ENCODE results near the gene TMA16.

TMA16 gene

GRCh38 chr4:163563592-163563991, 69.1 kb downstream of the TMA16 start:
- in situ Hi-C loops (cut with MboI; ENCODE audit: low pct_unique_long_range_greater_than_20kb, low sequenced_read_pairs, unreplicated experiment), result no loop called here
- no peak for DNase-seq (ENCODE audit: low spot score)
- no peak for TF ChIP-seq CTCF (IDR thresholded peaks at IDR 0.05; ENCODE audit: extremely low read depth, insufficient read depth, missing control alignments)

- in situ Hi-C loops (cut with MboI; ENCODE audit: low pct_unique_long_range_greater_than_20kb, low sequenced_read_pairs, unreplicated experiment), result no loop called here
- no peak for DNase-seq (ENCODE audit: low spot score)
- TF ChIP-seq CTCF (IDR thresholded peaks at IDR 0.05; ENCODE audit: extremely low read depth, insufficient read depth, missing control alignments), result no peak
These were observed 69.8 kb downstream of the TMA16 start for GRCh38 chr4:163564221-163564720.

GRCh38 chr4:163565226-163566135, 71.0 kb downstream of the TMA16 start:
- in situ Hi-C loops (cut with MboI; ENCODE audit: low pct_unique_long_range_greater_than_20kb, low sequenced_read_pairs, unreplicated experiment), result no loop called here
- TF ChIP-seq CTCF (IDR thresholded peaks at IDR 0.05; ENCODE audit: extremely low read depth, insufficient read depth, missing control alignments), result no peak
- DNase-seq (ENCODE audit: low spot score), result no peak

- in situ Hi-C loops (cut with MboI; ENCODE audit: low pct_unique_long_range_greater_than_20kb, low sequenced_read_pairs, unreplicated experiment), result no loop called here
- TF ChIP-seq CTCF (IDR thresholded peaks at IDR 0.05; ENCODE audit: extremely low read depth, insufficient read depth, missing control alignments), result no peak
These were observed 71.8 kb downstream of the TMA16 start for GRCh38 chr4:163566257-163566796.

GRCh38 chr4:163568843-163569242, 74.4 kb downstream of the TMA16 start:
- TF ChIP-seq CTCF (IDR thresholded peaks at IDR 0.05; ENCODE audit: extremely low read depth, insufficient read depth, missing control alignments), result no peak
- in situ Hi-C loops (cut with MboI; ENCODE audit: low pct_unique_long_range_greater_than_20kb, low sequenced_read_pairs, unreplicated experiment), result no loop called here
- DNase-seq (ENCODE audit: low spot score), result no peak

More at GRCh38 chr4:163566257-163566796, 71.8 kb downstream of the TMA16 start:
- no peak for DNase-seq (ENCODE audit: low spot score)
